HCT116 (cell line): ENCODE results near the gene PRC1.

Experiments
- CTCF ChIP-seq, 3 experiments: fragments of 200-600 bp in 1 of 3; sonication (generic) in 1 of 3; IDR thresholded peaks in 2 of 3; conservative IDR thresholded peaks in 1 of 3; 2 replicates each; pipeline ENCODE4 v1.5.1; 2012 to 2017; ENCODE audit warnings: low read depth in 2 of 3, low read length in 2 of 3, antibody characterized with exemption in 1 of 3, borderline replicate concordance in 1 of 3, control low read depth in 1 of 3, mild to moderate bottlenecking in 1 of 3, mixed read lengths in 1 of 3, mixed run types in 1 of 3, moderate library complexity in 1 of 3; ENCODE audit not compliant: insufficient read depth in 1 of 3
- JUND ChIP-seq: IDR thresholded peaks from 2 replicates; pipeline ENCODE4 v1.6.1; 2012
- POLR2AphosphoS5 ChIP-seq: IDR thresholded peaks from 2 replicates; pipeline ENCODE4 v1.6.1; 2011; ENCODE audit warnings: mild to moderate bottlenecking, low read depth, low read length, moderate library complexity
- SP1 ChIP-seq: IDR thresholded peaks from 2 replicates; pipeline ENCODE4 v1.6.1; 2012; ENCODE audit warnings: low read depth
- YY1 ChIP-seq: IDR thresholded peaks from 2 replicates; pipeline ENCODE4 v1.6.1; 2011; ENCODE audit warnings: low read length, low read depth, moderate library complexity, mild to moderate bottlenecking; ENCODE audit not compliant: insufficient replicate concordance; ENCODE audit errors: extremely low read depth
- ZNF274 ChIP-seq: fragments of 200-500 bp; sonication (Bioruptor generic); IDR thresholded peaks from 2 replicates; pipeline ENCODE4 v1.6.1; 2014; ENCODE audit warnings: mild to moderate bottlenecking, low read depth, low read length, inconsistent platforms

- TF ChIP-seq CTCF (IDR thresholded peaks at IDR 0.05 in 2 of 3, conservative IDR thresholded peaks at IDR 0.05 in 1 of 3; ENCODE audit: borderline replicate concordance in 1 of 3, insufficient read depth in 1 of 3, low read depth in 2 of 3, low read length in 2 of 3), result no peak
- TF ChIP-seq YY1, result no peak
- no peak for TF ChIP-seq ZNF274
- TF ChIP-seq JUND, result no peak
- no peak for TF ChIP-seq SP1
- TF ChIP-seq POLR2AphosphoS5, result no peak
Observed at GRCh38 chr15:90918835-90919234, 75.5 kb downstream of the PRC1 start.
